ENCODE data around the gene CES2.

DNA sequence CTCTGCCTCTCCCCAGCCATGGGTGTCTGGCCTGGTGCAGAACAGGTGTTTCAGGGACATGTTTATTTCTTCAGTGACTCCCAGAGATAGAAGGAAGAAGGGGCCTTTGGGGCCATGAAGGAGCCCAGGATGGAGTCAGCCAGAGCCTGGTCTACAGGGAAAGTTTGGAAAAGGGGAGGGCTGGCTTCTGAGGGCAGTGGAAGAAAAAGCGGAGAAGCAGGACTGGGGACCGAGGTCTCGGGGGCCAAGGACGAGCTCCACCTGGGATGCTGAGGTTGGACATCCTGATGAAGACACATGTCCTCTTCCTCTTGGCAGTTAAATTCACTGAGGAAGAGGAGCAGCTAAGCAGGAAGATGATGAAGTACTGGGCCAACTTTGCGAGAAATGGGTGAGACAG, 7.7 kb downstream of the CES2 start:
- TF ChIP-seq, protein P1, sequence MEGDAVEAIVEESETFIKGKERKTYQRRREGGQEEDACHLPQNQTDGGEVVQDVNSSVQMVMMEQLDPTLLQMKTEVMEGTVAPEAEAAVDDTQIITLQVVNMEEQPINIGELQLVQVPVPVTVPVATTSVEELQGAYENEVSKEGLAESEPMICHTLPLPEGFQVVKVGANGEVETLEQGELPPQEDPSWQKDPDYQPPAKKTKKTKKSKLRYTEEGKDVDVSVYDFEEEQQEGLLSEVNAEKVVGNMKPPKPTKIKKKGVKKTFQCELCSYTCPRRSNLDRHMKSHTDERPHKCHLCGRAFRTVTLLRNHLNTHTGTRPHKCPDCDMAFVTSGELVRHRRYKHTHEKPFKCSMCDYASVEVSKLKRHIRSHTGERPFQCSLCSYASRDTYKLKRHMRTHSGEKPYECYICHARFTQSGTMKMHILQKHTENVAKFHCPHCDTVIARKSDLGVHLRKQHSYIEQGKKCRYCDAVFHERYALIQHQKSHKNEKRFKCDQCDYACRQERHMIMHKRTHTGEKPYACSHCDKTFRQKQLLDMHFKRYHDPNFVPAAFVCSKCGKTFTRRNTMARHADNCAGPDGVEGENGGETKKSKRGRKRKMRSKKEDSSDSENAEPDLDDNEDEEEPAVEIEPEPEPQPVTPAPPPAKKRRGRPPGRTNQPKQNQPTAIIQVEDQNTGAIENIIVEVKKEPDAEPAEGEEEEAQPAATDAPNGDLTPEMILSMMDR (IDR thresholded peaks at IDR 0.05; ENCODE audit: low read depth, low read length), result no peak
- TF ChIP-seq EZH2phosphoT487 (IDR thresholded peaks at IDR 0.05; ENCODE audit: low read depth), result no peak
